CD14-positive monocyte (primary cell): ENCODE measurements around the gene SH3PXD2A. TPM values are rescaled to one million over a fixed set of nuclear protein-coding genes. Genes with fewer than 3 reads are reported as not detected.

ENCODE experiments used
- DNase-seq, 3 donors: peaks; one replicate each; pipeline ENCODE4 v3.0.0-alpha.2; 2011 to 2022
- H2AFZ ChIP-seq: 2 replicates; pipeline ENCODE4 v1.6.0; 2012; ENCODE audit warnings: mild to moderate bottlenecking, low read depth, low read length, inconsistent platforms; ENCODE audit not compliant: insufficient read depth, poor library complexity, severe bottlenecking
- H3K27ac ChIP-seq, 2 donors: 1 replicate in 1 of 2; 2 replicates in 1 of 2; pipeline ENCODE4 v1.5.1; 2012 to 2013; ENCODE audit warnings: low read length in 2 of 2, control low read depth in 1 of 2, inconsistent platforms in 1 of 2, low read depth in 1 of 2, mild to moderate bottlenecking in 1 of 2
- H3K27me3 ChIP-seq, 2 donors: one replicate each; pipeline versions ENCODE4 v1.6.0 to v1.6.1; 2011 to 2013; ENCODE audit warnings: low read length in 2 of 2; ENCODE audit not compliant: control insufficient read depth in 2 of 2, insufficient read depth in 2 of 2
- H3K36me3 ChIP-seq, 2 donors: replicated peaks in 1 of 2; 1 replicate in 1 of 2; 2 replicates in 1 of 2; pipeline versions ENCODE4 v1.5.1 to v1.6.1; 2012 to 2013; ENCODE audit warnings: low read length in 2 of 2, control low read depth in 1 of 2, inconsistent platforms in 1 of 2, mild to moderate bottlenecking in 1 of 2; ENCODE audit not compliant: insufficient read depth in 2 of 2, control insufficient read depth in 1 of 2
- H3K4me1 ChIP-seq, 2 donors: 1 replicate in 1 of 2; 2 replicates in 1 of 2; pipeline versions ENCODE4 v1.5.1 to v1.6.1; 2012 to 2013; ENCODE audit warnings: low read length in 2 of 2, control low read depth in 1 of 2, inconsistent platforms in 1 of 2, mild to moderate bottlenecking in 1 of 2, moderate library complexity in 1 of 2; ENCODE audit not compliant: insufficient read depth in 2 of 2, control insufficient read depth in 1 of 2
- H3K4me2 ChIP-seq: replicated peaks from 2 replicates; pipeline ENCODE3; 2012; ENCODE audit warnings: low read length, moderate library complexity, mild to moderate bottlenecking; ENCODE audit not compliant: poor library complexity, severe bottlenecking; ENCODE audit errors: extremely low read depth
- H3K4me3 ChIP-seq, 3 experiments: fragments of 200-600 bp in 1 of 3; sonication (generic) in 1 of 3; replicated peaks in 1 of 3; 1 replicate in 2 of 3; 2 replicates in 1 of 3; pipeline ENCODE4 v1.5.1; 2011 to 2013; ENCODE audit warnings: low read length in 3 of 3, mild to moderate bottlenecking in 3 of 3, control low read depth in 2 of 3, low read depth in 2 of 3, inconsistent platforms in 1 of 3, moderate library complexity in 1 of 3
- H3K79me2 ChIP-seq: 2 replicates; pipeline ENCODE4 v1.6.0; 2012; ENCODE audit warnings: mild to moderate bottlenecking, control low read depth, inconsistent platforms, low read length, moderate library complexity; ENCODE audit not compliant: insufficient read depth
- H3K9ac ChIP-seq: 2 replicates; pipeline ENCODE4 v1.6.0; 2017; ENCODE audit warnings: low read length, mild to moderate bottlenecking; ENCODE audit not compliant: insufficient read depth, poor library complexity, severe bottlenecking
- H3K9me3 ChIP-seq, 2 donors: replicated peaks in 1 of 2; 1 replicate in 1 of 2; 2 replicates in 1 of 2; pipeline versions ENCODE4 v1.5.1 to v1.6.1; 2012 to 2013; ENCODE audit warnings: low read length in 2 of 2, control low read depth in 1 of 2; ENCODE audit not compliant: control insufficient read depth in 1 of 2, insufficient read depth in 1 of 2
- H4K20me1 ChIP-seq: 2 replicates; pipeline ENCODE4 v1.6.0; 2012; ENCODE audit warnings: mild to moderate bottlenecking, low read length, control low read depth, moderate library complexity; ENCODE audit not compliant: insufficient read depth
- H3K27ac Mint-ChIP-seq, 7 donors: one replicate each; pipeline ENCODE4 v1.8.0; 2020; ENCODE audit warnings: mild to moderate bottlenecking in 7 of 7, mixed read lengths in 7 of 7, moderate library complexity in 6 of 7, inconsistent platforms in 2 of 7
- H3K27me3 Mint-ChIP-seq, 3 donors: one replicate each; pipeline ENCODE4 v1.8.0; 2021 to 2022; ENCODE audit warnings: low read depth in 3 of 3, mild to moderate bottlenecking in 3 of 3, mixed read lengths in 3 of 3, moderate library complexity in 3 of 3, inconsistent platforms in 1 of 3
- H3K36me3 Mint-ChIP-seq, 2 donors: one replicate each; pipeline ENCODE4 v1.8.0; 2020; ENCODE audit warnings: mixed read lengths in 2 of 2, inconsistent platforms in 1 of 2, mild to moderate bottlenecking in 1 of 2
- H3K4me1 Mint-ChIP-seq: one replicate; pipeline ENCODE4 v1.8.0; 2020; ENCODE audit warnings: mild to moderate bottlenecking, mixed read lengths
- H3K4me3 Mint-ChIP-seq, 2 donors: one replicate each; pipeline ENCODE4 v1.8.0; 2020; ENCODE audit warnings: mild to moderate bottlenecking in 2 of 2, mixed read lengths in 2 of 2, moderate library complexity in 1 of 2
- H3K9me3 Mint-ChIP-seq, 7 donors: one replicate each; pipeline ENCODE4 v1.8.0; 2020 to 2022; ENCODE audit warnings: mixed read lengths in 7 of 7, mild to moderate bottlenecking in 6 of 7, moderate library complexity in 6 of 7, inconsistent platforms in 2 of 7
- WGBS: methylation state at CpG from one replicate; pipeline ENCODE4 v1.1.5; 2013; ENCODE audit warnings: missing lambda C conversion rate; ENCODE audit not compliant: insufficient coverage; 5-methylcytosine and 5-hydroxymethylcytosine counted together
- intact Hi-C, 2 donors: fragments of 100-400 bp; cut with micrococcal nuclease; formaldehyde crosslinking; loops; one replicate each; pipeline versions ENCODE4 v1.15.0 to v1.15.1; 2023
- polyA plus RNA-seq, 3 donors: library from polyadenylated mRNA; depleted of rRNA in 1 of 3; unstranded in 2 of 3; stranded (reverse) in 1 of 3; fragments of 300-500 nt in 2 of 3; fragments of >200 nt in 1 of 3; fragmentation: Illumina TruSeq in 2 of 3; gene quantifications; 1 replicate in 2 of 3; 2 replicates in 1 of 3; pipeline ENCODE4 v1.2.3, GENCODE V29; 2012 to 2021
- TF ChIP-seq, protein P1 (sequence below): fragments of 200-600 bp; IDR thresholded peaks from one replicate; pipeline ENCODE4 v1.8.0; 2022; ENCODE audit warnings: antibody characterized with exemption, mild to moderate bottlenecking

The SH3PXD2A gene
- polyA plus RNA-seq, 3 donors, result 0.01 to 0.76 (median 0.05) TPM

DNA sequence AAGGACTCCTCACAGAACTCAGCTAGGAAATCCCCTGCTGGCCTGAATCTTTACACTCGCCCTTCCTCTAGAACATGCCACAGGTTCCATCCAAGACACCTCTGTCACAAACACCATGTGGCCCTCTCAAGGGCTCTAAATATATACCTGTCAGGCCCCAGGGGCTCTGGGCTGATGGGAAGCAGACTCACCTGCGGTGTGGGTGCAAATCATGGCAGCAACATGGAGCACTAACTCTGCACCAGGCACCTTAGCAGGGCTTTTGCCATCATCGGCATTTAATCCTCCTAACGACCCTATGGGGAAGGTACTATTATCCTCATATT lies 17.3 kb downstream of the SH3PXD2A start:
- Histone ChIP-seq H3K27me3 (no peaks in the 10 kb centered on the region), H3K79me2 (no peaks in the 10 kb centered on the region), H3K36me3 (no peaks in the 10 kb centered on the region), H3K27ac (no peak overlapping the region), H3K4me3 (no peak overlapping the region), H3K9me3 (peaks cover 0 to under 1% of the 10 kb centered on the region in 2 donors), H3K9ac (no peak overlapping the region), H4K20me1 (no peaks in the 10 kb centered on the region), H3K4me1 (no peaks in the 10 kb centered on the region), H3K4me2 (no peak overlapping the region), H2AFZ (no peak overlapping the region)
- H3K4me3 Mint-ChIP-seq, result no peak overlapping the region
- TF ChIP-seq, protein P1, sequence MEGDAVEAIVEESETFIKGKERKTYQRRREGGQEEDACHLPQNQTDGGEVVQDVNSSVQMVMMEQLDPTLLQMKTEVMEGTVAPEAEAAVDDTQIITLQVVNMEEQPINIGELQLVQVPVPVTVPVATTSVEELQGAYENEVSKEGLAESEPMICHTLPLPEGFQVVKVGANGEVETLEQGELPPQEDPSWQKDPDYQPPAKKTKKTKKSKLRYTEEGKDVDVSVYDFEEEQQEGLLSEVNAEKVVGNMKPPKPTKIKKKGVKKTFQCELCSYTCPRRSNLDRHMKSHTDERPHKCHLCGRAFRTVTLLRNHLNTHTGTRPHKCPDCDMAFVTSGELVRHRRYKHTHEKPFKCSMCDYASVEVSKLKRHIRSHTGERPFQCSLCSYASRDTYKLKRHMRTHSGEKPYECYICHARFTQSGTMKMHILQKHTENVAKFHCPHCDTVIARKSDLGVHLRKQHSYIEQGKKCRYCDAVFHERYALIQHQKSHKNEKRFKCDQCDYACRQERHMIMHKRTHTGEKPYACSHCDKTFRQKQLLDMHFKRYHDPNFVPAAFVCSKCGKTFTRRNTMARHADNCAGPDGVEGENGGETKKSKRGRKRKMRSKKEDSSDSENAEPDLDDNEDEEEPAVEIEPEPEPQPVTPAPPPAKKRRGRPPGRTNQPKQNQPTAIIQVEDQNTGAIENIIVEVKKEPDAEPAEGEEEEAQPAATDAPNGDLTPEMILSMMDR, result no peak
- peaks cover 0 to 5% (median 2%) of the 10 kb centered on the region in 7 donors for H3K9me3 Mint-ChIP-seq
- H3K4me1 Mint-ChIP-seq, result no peaks in the 10 kb centered on the region
- no peaks in the 10 kb centered on the region for H3K36me3 Mint-ChIP-seq
- intact Hi-C loops, result no loop called here
- no peak for DNase-seq
- H3K27me3 Mint-ChIP-seq, result peaks cover 0 to 7% (median 3%) of the 10 kb centered on the region in 3 donors
- WGBS, result 100% methylated on average over 1 of the region's 4 CpGs
- H3K27ac Mint-ChIP-seq, result no peak overlapping the region

DNA sequence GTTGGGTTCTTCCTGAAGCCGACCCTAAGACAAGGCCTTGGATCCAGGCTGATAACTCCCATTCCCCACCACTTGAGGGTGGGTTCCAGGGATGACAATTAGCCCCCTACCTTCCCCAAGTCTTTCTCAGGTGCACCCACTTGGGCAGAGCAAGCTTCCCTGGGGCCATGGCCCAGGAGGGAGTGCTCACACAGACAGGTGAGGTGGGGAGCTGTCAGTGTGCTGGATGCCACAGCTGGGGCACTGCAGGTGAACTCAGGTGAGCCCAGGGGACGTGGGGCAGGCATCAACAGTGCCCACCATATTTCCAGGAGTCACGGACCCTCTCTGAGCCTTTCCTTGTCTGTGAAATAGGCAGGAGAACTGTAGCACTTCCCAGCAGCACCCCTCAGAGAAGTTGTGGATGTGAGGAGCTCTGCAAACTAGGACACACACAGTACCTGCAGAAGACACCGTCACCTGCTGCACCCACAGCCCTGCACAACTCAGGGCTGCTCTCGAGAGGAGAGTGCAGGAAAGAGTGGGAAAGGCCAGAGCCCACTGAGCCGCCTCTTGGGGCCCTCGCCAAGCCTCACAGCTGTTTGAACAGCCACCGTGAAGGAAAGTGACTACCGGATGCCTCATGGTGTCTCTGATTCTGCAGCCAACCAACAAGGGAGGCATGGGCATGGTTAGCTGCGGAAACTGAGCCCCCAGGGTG lies 17.9 kb downstream of the SH3PXD2A start:
- no peak for DNase-seq
- peaks cover 0 to 6% of the 10 kb centered on the region in 2 donors for H3K9me3 ChIP-seq
- intact Hi-C loops, result no loop called here
- 81% methylated on average over 10 of the region's 10 CpGs for WGBS
- H3K27ac Mint-ChIP-seq, result no peak overlapping the region
- H4K20me1 ChIP-seq, result no peaks in the 10 kb centered on the region
- no peaks in the 10 kb centered on the region for H3K36me3 ChIP-seq
- no peak overlapping the region for H3K4me3 Mint-ChIP-seq
- H3K79me2 ChIP-seq, result no peaks in the 10 kb centered on the region
- H3K27me3 Mint-ChIP-seq, result peaks cover 0 to 7% (median 3%) of the 10 kb centered on the region in 3 donors
- H3K27me3 ChIP-seq, result no peaks in the 10 kb centered on the region
- H3K4me1 ChIP-seq, result no peaks in the 10 kb centered on the region
- no peak overlapping the region for H3K4me2 ChIP-seq
- peaks cover 0 to 11% (median 4%) of the 10 kb centered on the region in 7 donors for H3K9me3 Mint-ChIP-seq
- H3K27ac ChIP-seq, result no peak overlapping the region
- no peak overlapping the region for H3K9ac ChIP-seq
- no peak overlapping the region for H3K4me3 ChIP-seq
- H2AFZ ChIP-seq, result no peak overlapping the region
- TF ChIP-seq, protein P1, result no peak
- no peaks in the 10 kb centered on the region for H3K4me1 Mint-ChIP-seq
- no peaks in the 10 kb centered on the region for H3K36me3 Mint-ChIP-seq
